GM12878 (cell line): ENCODE results near the gene SHC4. TPM values are rescaled to one million over a fixed set of nuclear protein-coding genes. Genes with fewer than 3 reads are reported as not detected.

ENCODE experiments used
- ATAC-seq: fragments of 200-7000 bp; cut with Tn5 transposase; 3 replicates; pipeline ENCODE4 v1.9.1; 2020; ENCODE audit warnings: mild to moderate bottlenecking, moderate library complexity
- BruUV-seq: library from RNA; stranded (reverse); fragments of 400-500 nt; replicated peaks from 2 replicates; lab custom pipeline; 2021; lab: Mats Ljungman, UMichigan
- CTCF ChIA-PET: fragments of 300-600 bp; sonication (Branson Sonifier 250); formaldehyde crosslinking; extraction: SDS; loops from one replicate; lab custom pipeline; 2021; ENCODE audit warnings: inconsistent platforms; lab: Yijun Ruan, JAX
- POLR2A ChIA-PET: fragments of 350-600 bp; formaldehyde crosslinking; extraction: SDS; loops from one replicate; lab custom pipeline; 2021; ENCODE audit warnings: inconsistent platforms; lab: Charles Lee
- RAD21 ChIA-PET: fragments of 300-600 bp; sonication (Branson Sonifier 250); formaldehyde crosslinking; loops from one replicate; lab custom pipeline; 2023; ENCODE audit warnings: antibody characterized with exemption; ENCODE audit not compliant: unreplicated experiment; lab: Charles Lee
- SMC1A ChIA-PET: fragments of 300-600 bp; sonication (Branson Sonifier 250); formaldehyde crosslinking; loops from one replicate; lab custom pipeline; 2023; ENCODE audit not compliant: unreplicated experiment, uncharacterized antibody; lab: Charles Lee
- DNase-seq: peaks from one replicate; pipeline ENCODE4 v3.0.0-alpha.2; 2011; ENCODE audit warnings: low read depth, low spot score
- FAIRE-seq: peaks from 3 replicates; lab custom pipeline; 2011; peaks lifted over from hg19 to GRCh38; lab: Jason Lieb, UNC
- H2AFZ ChIP-seq: 2 replicates; pipeline ENCODE4 v1.6.0; 2011; ENCODE audit warnings: low read depth, low read length, control low read depth; ENCODE audit not compliant: control insufficient read depth
- H3K27ac ChIP-seq: 2 replicates; pipeline ENCODE4 v1.5.1; 2011; ENCODE audit warnings: control low read depth; ENCODE audit not compliant: control insufficient read depth, insufficient read depth
- H3K27me3 ChIP-seq, 2 experiments: replicated peaks in 1 of 2; 2 replicates each; pipeline versions ENCODE4 v1.6.0 to v1.6.1; 2011; ENCODE audit warnings: low read length in 1 of 2; ENCODE audit not compliant: control insufficient read depth in 2 of 2, insufficient read depth in 2 of 2
- H3K36me3 ChIP-seq, 2 experiments: 2 replicates each; pipeline ENCODE4 v1.5.1; 2011; ENCODE audit warnings: low read length in 1 of 2; ENCODE audit not compliant: control insufficient read depth in 2 of 2, insufficient read depth in 2 of 2
- H3K4me1 ChIP-seq: 2 replicates; pipeline ENCODE4 v1.6.1; 2011; ENCODE audit warnings: mild to moderate bottlenecking, low read length, moderate library complexity, mixed read lengths; ENCODE audit not compliant: control insufficient read depth, insufficient read depth
- H3K4me2 ChIP-seq: 2 replicates; pipeline ENCODE4 v1.6.0; 2011; ENCODE audit warnings: control low read depth; ENCODE audit not compliant: control insufficient read depth, insufficient read depth
- H3K4me3 ChIP-seq: fragments of 200-600 bp; sonication (generic); 2 replicates; pipeline ENCODE4 v1.5.1; 2016
- H3K79me2 ChIP-seq: 2 replicates; pipeline ENCODE4 v1.6.0; 2011; ENCODE audit warnings: low read length; ENCODE audit not compliant: control insufficient read depth, insufficient read depth
- H3K9ac ChIP-seq: 2 replicates; pipeline ENCODE4 v1.8.0; 2011; ENCODE audit warnings: low read length, control low read depth, mixed read lengths; ENCODE audit not compliant: control insufficient read depth, insufficient read depth
- H3K9me3 ChIP-seq: replicated peaks from 3 replicates; pipeline ENCODE4 v1.5.1; 2011; ENCODE audit warnings: mild to moderate bottlenecking, low read length; ENCODE audit not compliant: control insufficient read depth, insufficient read depth
- H4K20me1 ChIP-seq: 2 replicates; pipeline ENCODE4 v1.6.0; 2011; ENCODE audit not compliant: control insufficient read depth, insufficient read depth
- CREB1 ChIP-seq: IDR thresholded peaks from 2 replicates; pipeline ENCODE4 v1.6.1; 2012; ENCODE audit warnings: low read depth, mild to moderate bottlenecking, inconsistent platforms
- KAT2A ChIP-seq: conservative IDR thresholded peaks from 2 replicates; pipeline ENCODE4 v1.6.1; 2011; ENCODE audit warnings: low read depth, low read length; ENCODE audit not compliant: control insufficient read depth
- MXI1 ChIP-seq: fragments of 150-350 bp; IDR thresholded peaks from 2 replicates; pipeline ENCODE4 v1.6.1; 2011; ENCODE audit warnings: low read depth, mild to moderate bottlenecking, inconsistent platforms, low read length, improper control_type of control experiment
- NFYB ChIP-seq: IDR thresholded peaks from 2 replicates; pipeline ENCODE4 v1.6.1; 2011; ENCODE audit warnings: low read depth, mild to moderate bottlenecking, low read length, improper control_type of control experiment, moderate library complexity; ENCODE audit not compliant: insufficient read depth
- RAD21 ChIP-seq: IDR thresholded peaks from 2 replicates; pipeline ENCODE4 v1.6.1; 2011; ENCODE audit warnings: mild to moderate bottlenecking, low read depth, low read length, moderate library complexity; ENCODE audit not compliant: insufficient read depth
- RCOR1 ChIP-seq: conservative IDR thresholded peaks from 2 replicates; pipeline ENCODE4 v1.6.1; 2012; ENCODE audit warnings: low read depth, low read length, improper control_type of control experiment
- SMAD5 ChIP-seq: IDR thresholded peaks from 2 replicates; pipeline ENCODE4 v1.6.1; 2016; ENCODE audit warnings: antibody characterized with exemption, low read depth
- SMC3 ChIP-seq: IDR thresholded peaks from 2 replicates; pipeline ENCODE4 v1.6.1; 2011; ENCODE audit warnings: low read length, improper control_type of control experiment, borderline replicate concordance
- STAT3 ChIP-seq: IDR thresholded peaks from 2 replicates; pipeline ENCODE4 v1.6.1; 2011; ENCODE audit warnings: low read depth, low read length, improper control_type of control experiment
- YY1 ChIP-seq: IDR thresholded peaks from 2 replicates; pipeline ENCODE4 v1.6.1; 2011; ENCODE audit warnings: low read depth, mild to moderate bottlenecking, low read length
- ZNF384 ChIP-seq: IDR thresholded peaks from 2 replicates; pipeline ENCODE4 v1.6.1; 2012; ENCODE audit warnings: low read depth, mild to moderate bottlenecking, low read length, improper control_type of control experiment, borderline replicate concordance
- ZNF622 ChIP-seq: fragments of 450-650 bp; IDR thresholded peaks from 2 replicates; pipeline ENCODE4 v1.6.1; 2017; ENCODE audit warnings: mild to moderate bottlenecking, inconsistent platforms
- WGBS: methylation state at CpG from one replicate; pipeline ENCODE4 v1.1.6; 2016; ENCODE audit warnings: low lambda C conversion rate; ENCODE audit not compliant: insufficient replicate concordance, insufficient coverage; ENCODE audit errors: missing lambda C conversion rate; 5-methylcytosine and 5-hydroxymethylcytosine counted together
- in situ Hi-C: fragments of 300-500 bp; cut with MboI; formaldehyde crosslinking; loops from 9 replicates; pipeline ENCODE4 v1.14.3; 2018; ENCODE audit warnings: mixed read lengths
- intact Hi-C: fragments of 100-400 bp; cut with micrococcal nuclease; formaldehyde crosslinking; loops from one replicate; pipeline ENCODE4 v1.14.2; 2022; ENCODE audit not compliant: unreplicated experiment
- polyA plus RNA-seq, 11 experiments: library from polyadenylated mRNA; depleted of rRNA in 4 of 11; unstranded in 6 of 11; stranded (reverse) in 5 of 11; fragments of >200 nt; fragmentation: Nextera tagmentation in 4 of 11; fragmentation: Illumina TruSeq in 1 of 11; extraction: Ambion mirVana in 4 of 11; extraction: Trizol in 1 of 11; gene quantifications; 1 replicate in 1 of 11; 2 replicates in 10 of 11; pipeline versions ENCODE4 v1.2.1 to v1.2.3, GENCODE V29; 2011 to 2016; ENCODE audit warnings: inconsistent platforms in 2 of 11, missing spikeins in 2 of 11, low read depth in 1 of 11
- total RNA-seq, 4 experiments: library from RNA; depleted of rRNA in 3 of 4; stranded (reverse); fragments of >200 nt in 3 of 4; fragmentation: Illumina TruSeq in 1 of 4; extraction: Trizol in 1 of 4; gene quantifications; 2 replicates each; pipeline versions ENCODE4 v1.2.1 to v1.2.3, GENCODE V29; 2013 to 2021
- TF ChIP-seq, protein P1 (sequence below): fragments of 450-650 bp; formaldehyde crosslinking; IDR thresholded peaks from 2 replicates; pipeline ENCODE4 v1.5.0; 2022; ENCODE audit warnings: mild to moderate bottlenecking, missing genetic modification characterization
- TF ChIP-seq, protein P2 (sequence below): IDR thresholded peaks from 2 replicates; pipeline ENCODE4 v1.6.1; 2011; ENCODE audit warnings: low read depth, low read length, improper control_type of control experiment, borderline replicate concordance
- TF ChIP-seq, protein P3 (sequence below): fragments of 450-650 bp; IDR thresholded peaks from 2 replicates; pipeline ENCODE4 v1.6.1; 2017; ENCODE audit warnings: low read depth, mild to moderate bottlenecking, moderate library complexity
- TF ChIP-seq, protein P4 (sequence below): IDR thresholded peaks from 2 replicates; pipeline ENCODE4 v1.6.1; 2012; ENCODE audit warnings: low read depth, low read length, improper control_type of control experiment

SHC4 gene
- total and polyA plus RNA-seq, 10 of the 15 experiments (the other 5 are each of a cell fraction or from before 2014, with no cell fraction given) = 0.04 to 0.87 (median 0.14) TPM

DNA sequence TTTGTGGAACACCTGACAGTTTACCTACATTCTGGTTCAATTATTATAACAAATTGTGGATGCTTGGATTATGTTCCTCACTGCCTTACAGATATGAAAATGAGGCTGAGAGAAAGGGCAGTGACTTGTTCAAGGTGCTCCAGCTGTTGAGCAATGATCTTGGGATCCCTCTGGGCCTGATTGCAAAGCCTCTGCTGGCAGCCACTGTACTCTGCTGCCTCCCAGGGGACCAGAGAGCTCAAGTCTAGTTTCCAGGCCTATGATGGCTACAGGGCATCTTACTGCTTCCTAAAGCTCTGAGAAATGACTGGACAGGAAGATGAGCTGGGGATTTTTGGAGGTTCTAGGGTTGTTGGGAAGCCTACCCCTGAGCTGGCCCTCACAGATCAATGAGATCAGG lies 2.3 kb upstream of the SHC4 start (continued):
- TF ChIP-seq MXI1 (no peak), RAD21 (peak; percentile 67), SMC3 (peak; percentile 42; the same call in 1 of the 2 replicates), YY1 (0 out of 2 replicates have a peak, but pooled peaks have one; percentile 30)

DNA sequence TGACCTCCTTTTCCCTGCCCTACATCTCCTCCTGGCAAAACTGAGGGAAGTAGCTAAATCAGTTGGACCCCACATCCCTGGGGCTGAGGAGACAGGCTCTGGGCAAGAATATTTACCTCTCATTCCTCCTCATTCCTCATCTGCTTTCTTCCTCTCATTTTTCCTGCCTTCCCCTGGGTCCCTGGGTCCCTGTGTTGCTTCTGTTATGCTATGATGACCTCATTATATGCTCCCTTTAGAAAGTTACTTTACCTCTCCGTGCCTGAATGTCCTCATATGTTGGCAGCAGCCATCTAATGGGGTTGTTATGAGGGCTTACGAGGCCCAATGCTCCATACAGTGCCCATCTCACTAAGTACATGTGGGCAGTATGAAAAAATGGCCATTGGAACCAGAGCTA lies 1.2 kb upstream of the SHC4 start:
- Histone ChIP-seq H3K4me1 (no peaks in the 10 kb centered on the region; the same call in 1 of the 2 replicates), H3K36me3 (no peaks in the 10 kb centered on the region), H3K4me2 (no peak overlapping the region), H4K20me1 (no peaks in the 10 kb centered on the region), H3K79me2 (no peaks in the 10 kb centered on the region), H3K9me3 (no peaks in the 10 kb centered on the region; the same call in 2 of the 3 replicates), H3K4me3 (no peak overlapping the region), H3K27me3 (peaks cover 0 to 11% of the 10 kb centered on the region in 2 experiments; a peak in 2 of 4 replicates), H3K27ac (no peak overlapping the region), H3K9ac (no peak overlapping the region), H2AFZ (no peak overlapping the region)
- ChIA-PET RAD21 (interaction anchor here (1.0 to 5.1 kb wide), 10 partner anchors 11 to 181 kb away, joined by 3 to 78 read pairs (median 13); partner anchors contain the start of gene EID1), CTCF (interaction anchor here (0.7 to 9.1 kb wide), 18 partner anchors 10 to 456 kb away, joined by 3 to 129 read pairs (median 6); partner anchors contain the start of gene EID1), SMC1A (interaction anchor here (0.9 to 6.6 kb wide), 22 partner anchors 8 to 1043 kb away, joined by 3 to 112 read pairs (median 4); partner anchors contain the start of genes EID1 and SECISBP2L), POLR2A (no interaction called here)
- BruUV-seq = no TSS peak
- intact Hi-C loops = loop anchor here (5.0 kb wide), 1 partner anchor 83 kb away; no protein-coding TSS in a partner anchor
- no peak for ATAC-seq
- DNase-seq = no peak
- in situ Hi-C loops = no loop called here
- 45% methylated on average over 2 of the region's 2 CpGs for WGBS
- no peak for FAIRE-seq
- no peak for TF ChIP-seq KAT2A
- TF ChIP-seq ZNF622 = no peak
- TF ChIP-seq NFYB = no peak
- TF ChIP-seq, protein P1, sequence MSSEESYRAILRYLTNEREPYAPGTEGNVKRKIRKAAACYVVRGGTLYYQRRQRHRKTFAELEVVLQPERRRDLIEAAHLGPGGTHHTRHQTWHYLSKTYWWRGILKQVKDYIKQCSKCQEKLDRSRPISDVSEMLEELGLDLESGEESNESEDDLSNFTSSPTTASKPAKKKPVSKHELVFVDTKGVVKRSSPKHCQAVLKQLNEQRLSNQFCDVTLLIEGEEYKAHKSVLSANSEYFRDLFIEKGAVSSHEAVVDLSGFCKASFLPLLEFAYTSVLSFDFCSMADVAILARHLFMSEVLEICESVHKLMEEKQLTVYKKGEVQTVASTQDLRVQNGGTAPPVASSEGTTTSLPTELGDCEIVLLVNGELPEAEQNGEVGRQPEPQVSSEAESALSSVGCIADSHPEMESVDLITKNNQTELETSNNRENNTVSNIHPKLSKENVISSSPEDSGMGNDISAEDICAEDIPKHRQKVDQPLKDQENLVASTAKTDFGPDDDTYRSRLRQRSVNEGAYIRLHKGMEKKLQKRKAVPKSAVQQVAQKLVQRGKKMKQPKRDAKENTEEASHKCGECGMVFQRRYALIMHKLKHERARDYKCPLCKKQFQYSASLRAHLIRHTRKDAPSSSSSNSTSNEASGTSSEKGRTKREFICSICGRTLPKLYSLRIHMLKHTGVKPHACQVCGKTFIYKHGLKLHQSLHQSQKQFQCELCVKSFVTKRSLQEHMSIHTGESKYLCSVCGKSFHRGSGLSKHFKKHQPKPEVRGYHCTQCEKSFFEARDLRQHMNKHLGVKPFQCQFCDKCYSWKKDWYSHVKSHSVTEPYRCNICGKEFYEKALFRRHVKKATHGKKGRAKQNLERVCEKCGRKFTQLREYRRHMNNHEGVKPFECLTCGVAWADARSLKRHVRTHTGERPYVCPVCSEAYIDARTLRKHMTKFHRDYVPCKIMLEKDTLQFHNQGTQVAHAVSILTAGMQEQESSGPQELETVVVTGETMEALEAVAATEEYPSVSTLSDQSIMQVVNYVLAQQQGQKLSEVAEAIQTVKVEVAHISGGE = no peak
- TF ChIP-seq, protein P2, sequence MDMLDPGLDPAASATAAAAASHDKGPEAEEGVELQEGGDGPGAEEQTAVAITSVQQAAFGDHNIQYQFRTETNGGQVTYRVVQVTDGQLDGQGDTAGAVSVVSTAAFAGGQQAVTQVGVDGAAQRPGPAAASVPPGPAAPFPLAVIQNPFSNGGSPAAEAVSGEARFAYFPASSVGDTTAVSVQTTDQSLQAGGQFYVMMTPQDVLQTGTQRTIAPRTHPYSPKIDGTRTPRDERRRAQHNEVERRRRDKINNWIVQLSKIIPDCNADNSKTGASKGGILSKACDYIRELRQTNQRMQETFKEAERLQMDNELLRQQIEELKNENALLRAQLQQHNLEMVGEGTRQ = no peak
- no peak for TF ChIP-seq SMAD5
- no peak for TF ChIP-seq STAT3
- no peak for TF ChIP-seq CREB1
- TF ChIP-seq, protein P3, sequence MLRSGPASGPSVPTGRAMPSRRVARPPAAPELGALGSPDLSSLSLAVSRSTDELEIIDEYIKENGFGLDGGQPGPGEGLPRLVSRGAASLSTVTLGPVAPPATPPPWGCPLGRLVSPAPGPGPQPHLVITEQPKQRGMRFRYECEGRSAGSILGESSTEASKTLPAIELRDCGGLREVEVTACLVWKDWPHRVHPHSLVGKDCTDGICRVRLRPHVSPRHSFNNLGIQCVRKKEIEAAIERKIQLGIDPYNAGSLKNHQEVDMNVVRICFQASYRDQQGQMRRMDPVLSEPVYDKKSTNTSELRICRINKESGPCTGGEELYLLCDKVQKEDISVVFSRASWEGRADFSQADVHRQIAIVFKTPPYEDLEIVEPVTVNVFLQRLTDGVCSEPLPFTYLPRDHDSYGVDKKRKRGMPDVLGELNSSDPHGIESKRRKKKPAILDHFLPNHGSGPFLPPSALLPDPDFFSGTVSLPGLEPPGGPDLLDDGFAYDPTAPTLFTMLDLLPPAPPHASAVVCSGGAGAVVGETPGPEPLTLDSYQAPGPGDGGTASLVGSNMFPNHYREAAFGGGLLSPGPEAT = no peak
- TF ChIP-seq RCOR1 = no peak
- TF ChIP-seq, protein P4, sequence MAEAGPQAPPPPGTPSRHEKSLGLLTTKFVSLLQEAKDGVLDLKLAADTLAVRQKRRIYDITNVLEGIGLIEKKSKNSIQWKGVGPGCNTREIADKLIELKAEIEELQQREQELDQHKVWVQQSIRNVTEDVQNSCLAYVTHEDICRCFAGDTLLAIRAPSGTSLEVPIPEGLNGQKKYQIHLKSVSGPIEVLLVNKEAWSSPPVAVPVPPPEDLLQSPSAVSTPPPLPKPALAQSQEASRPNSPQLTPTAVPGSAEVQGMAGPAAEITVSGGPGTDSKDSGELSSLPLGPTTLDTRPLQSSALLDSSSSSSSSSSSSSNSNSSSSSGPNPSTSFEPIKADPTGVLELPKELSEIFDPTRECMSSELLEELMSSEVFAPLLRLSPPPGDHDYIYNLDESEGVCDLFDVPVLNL = no peak
- no peak for TF ChIP-seq ZNF384
